Body of pancreas (tissue), 4 donors: ENCODE results near the gene SLC24A1.

ENCODE experiments used
- POLR2A ChIP-seq, 3 donors: fragments of 450-650 bp; IDR thresholded peaks; one replicate each; pipeline ENCODE4 v1.6.1; 2016; ENCODE audit warnings: antibody characterized with exemption in 3 of 3, mild to moderate bottlenecking in 2 of 3
- TF ChIP-seq, protein P1 (sequence below), 7 experiments: fragments of 450-650 bp in 4 of 7; fragments of 200-600 bp in 3 of 7; sonication (generic) in 3 of 7; IDR thresholded peaks; one replicate each; pipeline ENCODE4 v1.5.1; 2016 to 2019; ENCODE audit warnings: antibody characterized with exemption in 7 of 7

- TF ChIP-seq, protein P1, sequence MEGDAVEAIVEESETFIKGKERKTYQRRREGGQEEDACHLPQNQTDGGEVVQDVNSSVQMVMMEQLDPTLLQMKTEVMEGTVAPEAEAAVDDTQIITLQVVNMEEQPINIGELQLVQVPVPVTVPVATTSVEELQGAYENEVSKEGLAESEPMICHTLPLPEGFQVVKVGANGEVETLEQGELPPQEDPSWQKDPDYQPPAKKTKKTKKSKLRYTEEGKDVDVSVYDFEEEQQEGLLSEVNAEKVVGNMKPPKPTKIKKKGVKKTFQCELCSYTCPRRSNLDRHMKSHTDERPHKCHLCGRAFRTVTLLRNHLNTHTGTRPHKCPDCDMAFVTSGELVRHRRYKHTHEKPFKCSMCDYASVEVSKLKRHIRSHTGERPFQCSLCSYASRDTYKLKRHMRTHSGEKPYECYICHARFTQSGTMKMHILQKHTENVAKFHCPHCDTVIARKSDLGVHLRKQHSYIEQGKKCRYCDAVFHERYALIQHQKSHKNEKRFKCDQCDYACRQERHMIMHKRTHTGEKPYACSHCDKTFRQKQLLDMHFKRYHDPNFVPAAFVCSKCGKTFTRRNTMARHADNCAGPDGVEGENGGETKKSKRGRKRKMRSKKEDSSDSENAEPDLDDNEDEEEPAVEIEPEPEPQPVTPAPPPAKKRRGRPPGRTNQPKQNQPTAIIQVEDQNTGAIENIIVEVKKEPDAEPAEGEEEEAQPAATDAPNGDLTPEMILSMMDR (IDR thresholded peaks at IDR 0.05) = no peak
- no peak for TF ChIP-seq POLR2A (IDR thresholded peaks at IDR 0.05)
Observed at GRCh38 chr15:65587094-65587493, 34.6 kb upstream of the SLC24A1 start.
